Bronchial epithelial cell (primary cell): Measurements from ENCODE around the gene RNF152. TPM values are rescaled to one million over a fixed set of nuclear protein-coding genes. Genes with fewer than 3 reads are reported as not detected.

Experiments used
- DNase-seq: peaks from one replicate; pipeline ENCODE4 v3.0.0-alpha.2; 2010; ENCODE audit warnings: low read depth
- FAIRE-seq: peaks from 2 replicates; lab custom pipeline; 2011; peaks lifted over from hg19 to GRCh38; lab: Jason Lieb, UNC
- H3K27me3 ChIP-seq: 2 replicates; pipeline ENCODE4 v1.5.1; 2011; ENCODE audit warnings: low read length; ENCODE audit not compliant: control insufficient read depth, insufficient read depth
- H3K36me3 ChIP-seq: 2 replicates; pipeline ENCODE4 v1.5.1; 2011; ENCODE audit warnings: low read length; ENCODE audit not compliant: control insufficient read depth, insufficient read depth
- H3K4me3 ChIP-seq: 2 replicates; pipeline ENCODE4 v1.5.1; 2011; ENCODE audit warnings: mild to moderate bottlenecking, low read depth, low read length, control low read depth
- total RNA-seq: library from RNA; depleted of rRNA; stranded (reverse); fragments of >200 nt; gene quantifications from 2 replicates; pipeline ENCODE4 v1.2.1, GENCODE V29; 2014
- TF ChIP-seq, protein P1 (sequence below): IDR thresholded peaks from 2 replicates; pipeline ENCODE4 v1.5.1; 2011; ENCODE audit warnings: mild to moderate bottlenecking, moderate library complexity, low read length, control low read depth, inconsistent platforms; ENCODE audit not compliant: insufficient read depth, severe bottlenecking

RNF152 gene
- total RNA-seq, 1 donor from 2014 or later = 31.9 TPM

DNA sequence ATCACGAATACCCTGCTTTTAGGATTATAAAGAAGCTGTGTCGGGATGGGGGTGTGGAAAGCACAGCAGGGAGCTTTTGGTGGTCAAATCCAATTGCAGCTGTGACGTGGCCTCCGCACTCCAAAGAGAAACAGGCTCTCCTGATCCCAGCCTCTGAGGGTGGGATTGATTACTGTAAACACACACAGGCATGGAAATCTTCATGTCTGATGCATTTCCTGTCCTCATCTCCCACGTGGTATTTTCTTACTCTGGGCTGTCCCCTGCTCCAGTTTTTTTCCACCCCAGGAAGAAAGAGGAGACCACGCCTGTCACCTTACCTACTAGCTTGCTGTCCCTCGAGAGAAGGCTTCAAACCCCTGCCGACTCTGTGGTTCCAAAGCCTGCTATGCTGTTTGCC lies 22.7 kb downstream of the RNF152 start:
- FAIRE-seq = no peak
- DNase-seq = no peak
- TF ChIP-seq, protein P1, sequence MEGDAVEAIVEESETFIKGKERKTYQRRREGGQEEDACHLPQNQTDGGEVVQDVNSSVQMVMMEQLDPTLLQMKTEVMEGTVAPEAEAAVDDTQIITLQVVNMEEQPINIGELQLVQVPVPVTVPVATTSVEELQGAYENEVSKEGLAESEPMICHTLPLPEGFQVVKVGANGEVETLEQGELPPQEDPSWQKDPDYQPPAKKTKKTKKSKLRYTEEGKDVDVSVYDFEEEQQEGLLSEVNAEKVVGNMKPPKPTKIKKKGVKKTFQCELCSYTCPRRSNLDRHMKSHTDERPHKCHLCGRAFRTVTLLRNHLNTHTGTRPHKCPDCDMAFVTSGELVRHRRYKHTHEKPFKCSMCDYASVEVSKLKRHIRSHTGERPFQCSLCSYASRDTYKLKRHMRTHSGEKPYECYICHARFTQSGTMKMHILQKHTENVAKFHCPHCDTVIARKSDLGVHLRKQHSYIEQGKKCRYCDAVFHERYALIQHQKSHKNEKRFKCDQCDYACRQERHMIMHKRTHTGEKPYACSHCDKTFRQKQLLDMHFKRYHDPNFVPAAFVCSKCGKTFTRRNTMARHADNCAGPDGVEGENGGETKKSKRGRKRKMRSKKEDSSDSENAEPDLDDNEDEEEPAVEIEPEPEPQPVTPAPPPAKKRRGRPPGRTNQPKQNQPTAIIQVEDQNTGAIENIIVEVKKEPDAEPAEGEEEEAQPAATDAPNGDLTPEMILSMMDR = no peak
- Histone ChIP-seq H3K4me3 (no peak overlapping the region), H3K36me3 (peaks cover 1% of the 10 kb centered on the region), H3K27me3 (no peaks in the 10 kb centered on the region)

GRCh38 chr18:61869636-61870035 lies 23.2 kb downstream of the RNF152 start:
- DNase-seq (no peak), FAIRE-seq (no peak)
- Histone ChIP-seq H3K4me3 (no peak overlapping the region), H3K36me3 (peaks cover 1% of the 10 kb centered on the region), H3K27me3 (no peaks in the 10 kb centered on the region)
- TF ChIP-seq, protein P1 = no peak

DNA sequence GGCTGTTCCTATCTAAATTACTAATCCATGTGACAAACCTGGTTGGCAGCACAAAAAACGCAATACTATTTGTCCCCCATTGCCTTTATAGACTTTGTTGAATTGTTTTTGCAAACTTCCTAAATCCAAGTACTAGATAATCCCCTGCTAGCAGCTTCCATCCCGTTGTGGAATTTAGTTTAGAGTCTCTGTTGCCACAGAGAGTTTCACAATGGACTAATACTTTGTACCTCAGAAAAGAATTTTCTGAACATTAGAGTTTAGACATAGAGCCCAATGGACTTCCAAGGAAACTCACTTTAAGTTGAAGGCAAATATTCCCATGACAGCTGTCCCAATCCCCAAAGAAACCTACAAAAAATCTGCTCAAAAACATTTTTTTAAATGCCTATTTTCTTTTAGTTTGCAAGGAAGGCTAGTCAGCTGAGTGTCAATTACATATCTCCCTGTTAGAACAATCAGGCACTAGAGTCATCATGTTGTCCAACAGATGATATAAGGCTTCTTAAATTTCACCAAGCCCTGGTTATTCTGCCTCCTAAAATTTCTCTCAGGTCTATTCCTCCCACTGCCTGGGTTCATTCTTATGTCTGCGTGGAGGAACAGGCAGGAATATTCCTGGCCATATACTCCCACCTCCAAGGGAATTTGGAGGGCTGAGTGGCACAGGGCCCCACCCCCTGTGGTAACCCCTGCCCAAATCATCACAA lies 27.2 kb downstream of the RNF152 start:
- no peak for DNase-seq
- Histone ChIP-seq H3K36me3 (no peaks in the 10 kb centered on the region), H3K4me3 (no peak overlapping the region), H3K27me3 (no peaks in the 10 kb centered on the region)
- TF ChIP-seq, protein P1 = no peak
- no peak for FAIRE-seq

GRCh38 chr18:61861372-61861771 lies 31.4 kb downstream of the RNF152 start:
- peak; percentile 83 for DNase-seq

GRCh38 chr18:61860302-61860701 lies 32.5 kb downstream of the RNF152 start:
- TF ChIP-seq, protein P1 = no peak
- Histone ChIP-seq H3K27me3 (no peaks in the 10 kb centered on the region), H3K4me3 (no peak overlapping the region), H3K36me3 (peaks cover 2% of the 10 kb centered on the region)
- FAIRE-seq (no peak), DNase-seq (peak; percentile 33)

More at GRCh38 chr18:61861372-61861771, 31.4 kb downstream of the RNF152 start:
- FAIRE-seq = no peak
- Histone ChIP-seq H3K36me3 (peaks cover 2% of the 10 kb centered on the region), H3K27me3 (no peaks in the 10 kb centered on the region), H3K4me3 (no peak overlapping the region)
- TF ChIP-seq, protein P1 = no peak
